HUES6 (cell line): Measurements from ENCODE around the gene DCC.

ENCODE experiments used
- H3K27ac ChIP-seq: 2 replicates; pipeline ENCODE4 v1.7.0; 2013; ENCODE audit warnings: low read depth, mild to moderate bottlenecking, low read length, inconsistent platforms
- H3K27me3 ChIP-seq: 2 replicates; pipeline ENCODE4 v1.6.1; 2013; ENCODE audit warnings: low read length; ENCODE audit not compliant: control insufficient read depth, insufficient read depth
- H3K36me3 ChIP-seq: 2 replicates; pipeline ENCODE4 v1.6.1; 2013; ENCODE audit warnings: low read length; ENCODE audit not compliant: control insufficient read depth, insufficient read depth
- H3K4me1 ChIP-seq: 2 replicates; pipeline ENCODE4 v1.6.1; 2013; ENCODE audit warnings: low read length; ENCODE audit not compliant: control insufficient read depth, insufficient read depth
- H3K4me3 ChIP-seq: 2 replicates; pipeline ENCODE4 v1.5.1; 2013; ENCODE audit warnings: low read depth, low read length
- H3K9ac ChIP-seq: one replicate; pipeline ENCODE4 v1.6.1; 2013; ENCODE audit warnings: mild to moderate bottlenecking, low read length
- H3K9me3 ChIP-seq: 2 replicates; pipeline ENCODE4 v1.6.1; 2013; ENCODE audit warnings: low read depth, low read length; ENCODE audit not compliant: control insufficient read depth, insufficient read depth

Gene DCC

GRCh38 chr18:52620926-52621439 is 281.0 kb downstream of the DCC start:
- no peak overlapping the region for H3K27ac ChIP-seq

GRCh38 chr18:52624702-52625101 is 284.7 kb downstream of the DCC start:
- Histone ChIP-seq H3K9ac (no peak overlapping the region), H3K9me3 (no peaks in the 10 kb centered on the region), H3K27me3 (no peaks in the 10 kb centered on the region), H3K4me3 (no peak overlapping the region), H3K4me1 (peaks cover 5% of the 10 kb centered on the region; the same call in 1 of the 2 replicates), H3K36me3 (no peaks in the 10 kb centered on the region), H3K27ac (no peak overlapping the region)

More at GRCh38 chr18:52620926-52621439, 281.0 kb downstream of the DCC start:
- no peak overlapping the region for H3K4me3 ChIP-seq
- no peaks in the 10 kb centered on the region for H3K27me3 ChIP-seq
- no peaks in the 10 kb centered on the region for H3K36me3 ChIP-seq
- peaks cover 5% of the 10 kb centered on the region; the same call in 1 of the 2 replicates for H3K4me1 ChIP-seq
- H3K9ac ChIP-seq: no peak overlapping the region
- H3K9me3 ChIP-seq: no peaks in the 10 kb centered on the region

GRCh38 chr18:52636536-52636935 is 296.5 kb downstream of the DCC start:
- no peaks in the 10 kb centered on the region for H3K9me3 ChIP-seq
- no peaks in the 10 kb centered on the region for H3K4me1 ChIP-seq
- no peak overlapping the region for H3K9ac ChIP-seq
- H3K4me3 ChIP-seq: no peak overlapping the region
- H3K27ac ChIP-seq: peak overlapping the region; percentile 18; the same call in 1 of the 2 replicates
- no peaks in the 10 kb centered on the region for H3K27me3 ChIP-seq
- no peaks in the 10 kb centered on the region for H3K36me3 ChIP-seq

- H3K9ac ChIP-seq: no peak overlapping the region
- H3K27me3 ChIP-seq: no peaks in the 10 kb centered on the region
- H3K36me3 ChIP-seq: no peaks in the 10 kb centered on the region
- H3K27ac ChIP-seq: no peak overlapping the region
- H3K4me1 ChIP-seq: no peaks in the 10 kb centered on the region
- no peaks in the 10 kb centered on the region for H3K9me3 ChIP-seq
- H3K4me3 ChIP-seq: no peak overlapping the region
Measured at GRCh38 chr18:52648201-52648600, 308.2 kb downstream of the DCC start.

- Histone ChIP-seq H3K9ac (no peak overlapping the region), H3K36me3 (no peaks in the 10 kb centered on the region), H3K4me3 (no peak overlapping the region), H3K27me3 (no peaks in the 10 kb centered on the region), H3K9me3 (no peaks in the 10 kb centered on the region), H3K27ac (no peak overlapping the region), H3K4me1 (no peaks in the 10 kb centered on the region)
Measured at GRCh38 chr18:52652391-52652790, 312.4 kb downstream of the DCC start.

GRCh38 chr18:52657043-52657805 is 317.2 kb downstream of the DCC start:
- no peaks in the 10 kb centered on the region for H3K9me3 ChIP-seq
- H3K4me1 ChIP-seq: no peaks in the 10 kb centered on the region
- no peaks in the 10 kb centered on the region for H3K27me3 ChIP-seq
- H3K4me3 ChIP-seq: no peak overlapping the region
- H3K9ac ChIP-seq: no peak overlapping the region
- no peaks in the 10 kb centered on the region for H3K36me3 ChIP-seq
- no peak overlapping the region for H3K27ac ChIP-seq

- no peak overlapping the region for H3K9ac ChIP-seq
- H3K9me3 ChIP-seq: no peaks in the 10 kb centered on the region
- no peak overlapping the region for H3K27ac ChIP-seq
- H3K4me1 ChIP-seq: no peaks in the 10 kb centered on the region
- H3K27me3 ChIP-seq: no peaks in the 10 kb centered on the region
- no peaks in the 10 kb centered on the region for H3K36me3 ChIP-seq
- H3K4me3 ChIP-seq: no peak overlapping the region
Measured at GRCh38 chr18:52667463-52668065, 327.6 kb downstream of the DCC start.

- no peak overlapping the region for H3K9ac ChIP-seq
- peaks cover 5% of the 10 kb centered on the region; the same call in 1 of the 2 replicates for H3K9me3 ChIP-seq
- H3K4me1 ChIP-seq: no peaks in the 10 kb centered on the region
- H3K36me3 ChIP-seq: no peaks in the 10 kb centered on the region
- no peaks in the 10 kb centered on the region for H3K27me3 ChIP-seq
- H3K27ac ChIP-seq: no peak overlapping the region
- H3K4me3 ChIP-seq: no peak overlapping the region
Measured at GRCh38 chr18:52670896-52671295, 330.9 kb downstream of the DCC start.

GRCh38 chr18:52678034-52678433 is 338.0 kb downstream of the DCC start:
- no peak overlapping the region for H3K4me3 ChIP-seq
- H3K9ac ChIP-seq: no peak overlapping the region
- peaks cover 10% of the 10 kb centered on the region for H3K4me1 ChIP-seq
- peaks cover 5% of the 10 kb centered on the region; the same call in 1 of the 2 replicates for H3K9me3 ChIP-seq
- H3K27ac ChIP-seq: no peak overlapping the region
- H3K27me3 ChIP-seq: no peaks in the 10 kb centered on the region
- H3K36me3 ChIP-seq: no peaks in the 10 kb centered on the region

GRCh38 chr18:52678551-52678950 is 338.6 kb downstream of the DCC start:
- no peaks in the 10 kb centered on the region for H3K27me3 ChIP-seq

GRCh38 chr18:52679354-52679753 is 339.4 kb downstream of the DCC start:
- peaks cover 10% of the 10 kb centered on the region for H3K4me1 ChIP-seq
- H3K27ac ChIP-seq: no peak overlapping the region
- no peaks in the 10 kb centered on the region; the same call in 1 of the 2 replicates for H3K9me3 ChIP-seq
- no peak overlapping the region for H3K4me3 ChIP-seq
- H3K36me3 ChIP-seq: no peaks in the 10 kb centered on the region
- no peaks in the 10 kb centered on the region for H3K27me3 ChIP-seq
- H3K9ac ChIP-seq: no peak overlapping the region

More at GRCh38 chr18:52678551-52678950, 338.6 kb downstream of the DCC start:
- H3K4me3 ChIP-seq: no peak overlapping the region
- H3K36me3 ChIP-seq: no peaks in the 10 kb centered on the region
- H3K9me3 ChIP-seq: peaks cover 4% of the 10 kb centered on the region; the same call in 1 of the 2 replicates
- H3K9ac ChIP-seq: no peak overlapping the region
- no peak overlapping the region for H3K27ac ChIP-seq
- H3K4me1 ChIP-seq: peaks cover 10% of the 10 kb centered on the region
